Measurements from ENCODE around the gene CLCF1. TPM values are rescaled to one million over a fixed set of nuclear protein-coding genes. Genes with fewer than 3 reads are reported as not detected.

Gene CLCF1
- total and polyA plus RNA-seq, 2 of the 13 experiments (the other 11 are each of a cell fraction or from before 2014, with no cell fraction given): 0.49 to 0.78 TPM

DNA sequence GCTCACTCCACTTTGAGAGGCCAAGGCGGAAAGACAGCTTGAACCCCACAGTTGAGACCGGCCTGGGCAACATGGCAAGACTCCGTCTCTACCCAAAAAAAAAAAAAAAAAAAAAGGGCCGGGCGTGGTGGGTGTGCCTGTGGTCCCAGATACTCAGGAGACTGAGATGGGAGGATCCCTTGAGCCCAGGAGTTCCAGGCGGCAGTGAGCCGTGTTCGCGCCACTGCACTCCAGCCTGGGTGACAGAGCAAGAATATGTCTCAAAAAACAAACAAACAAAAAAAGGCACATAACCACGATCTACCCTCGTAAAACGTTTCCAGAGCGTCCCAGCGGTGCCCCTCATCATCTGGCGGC is 17.5 kb upstream of the CLCF1 start:
- intact Hi-C loops (cut with micrococcal nuclease; ENCODE audit: unreplicated experiment): no loop called here
- DNase-seq (ENCODE audit: low spot score) (no peak), FAIRE-seq (no peak), ATAC-seq (no peak)
- Histone ChIP-seq H3K79me2 (ENCODE audit: insufficient read depth, low read length) (peaks cover 10% of the 10 kb centered on the region), H3K27ac (ENCODE audit: extremely low read length, insufficient read depth, low read length) (peak overlapping the region; percentile 82), H3K4me2 (ENCODE audit: low read depth, low read length) (peak overlapping the region; percentile 97), H3K4me1 (ENCODE audit: insufficient read depth, low read length) (peaks cover 43% of the 10 kb centered on the region), H4K20me1 (ENCODE audit: insufficient read depth, low read length) (no peaks in the 10 kb centered on the region), H3K27me3 (ENCODE audit: control insufficient read depth in 1 of 2, insufficient read depth in 2 of 2, low read length in 2 of 2) (peaks cover 1 to 9% of the 10 kb centered on the region in 2 experiments; a peak in 3 of 5 replicates), H3K9me3 (ENCODE audit: low read length) (no peaks in the 10 kb centered on the region), H3K4me3 (replicated peaks in 1 of 3; ENCODE audit: insufficient read depth in 1 of 3, low read depth in 2 of 3, low read length in 3 of 3) (peak overlapping the region; percentile 64 to 85 (median 78)), H2AFZ (ENCODE audit: low read length) (no peak overlapping the region), H3K36me3 (replicated peaks in 1 of 2; ENCODE audit: control insufficient read depth in 1 of 2, insufficient read depth in 2 of 2, low read length in 2 of 2) (peaks cover 3 to 5% of the 10 kb centered on the region in 2 experiments; a peak in 1 of 5 replicates), H3K9ac (ENCODE audit: insufficient read depth, low read depth, low read length) (peak overlapping the region; percentile 80)
- CTCF ChIA-PET (ENCODE audit: low intra/inter-chr PET ratio, low total read pairs): interaction anchor here (2.4 kb wide), 1 partner anchor 115 kb away, joined by 18 read pairs; the partner anchor contains the start of gene PITPNM1
- no TSS peak for BruUV-seq (replicated peaks)
- in situ Hi-C loops (cut with HindIII; ENCODE audit: extremely low pct_ligation_motif_present, low pct_unique_long_range_greater_than_20kb): no loop called here
- POLR2A ChIA-PET: interaction anchor here (1.0 to 3.8 kb wide), 7 partner anchors 10 to 92 kb away, joined by 4 to 81 read pairs (median 10); partner anchors contain the start of genes AIP, CLCF1, POLD4 and PPP1CA
- WGBS (ENCODE audit: low lambda C conversion rate): 13% methylated on average over 15 of the region's 15 CpGs
- TF ChIP-seq ZNF737 (CRISPR knock-in tag; IDR thresholded peaks at IDR 0.05; ENCODE audit: borderline replicate concordance): 0 out of 2 replicates have a peak, but pooled peaks have one; percentile 21
- no peak for TF ChIP-seq KMT2A (CRISPR knock-in tag; IDR thresholded peaks at IDR 0.05)
- 0 out of 2 replicates have a peak, but pooled peaks have one; percentile 31 for TF ChIP-seq CHCHD3 (CRISPR knock-in tag; IDR thresholded peaks at IDR 0.05)

DNA sequence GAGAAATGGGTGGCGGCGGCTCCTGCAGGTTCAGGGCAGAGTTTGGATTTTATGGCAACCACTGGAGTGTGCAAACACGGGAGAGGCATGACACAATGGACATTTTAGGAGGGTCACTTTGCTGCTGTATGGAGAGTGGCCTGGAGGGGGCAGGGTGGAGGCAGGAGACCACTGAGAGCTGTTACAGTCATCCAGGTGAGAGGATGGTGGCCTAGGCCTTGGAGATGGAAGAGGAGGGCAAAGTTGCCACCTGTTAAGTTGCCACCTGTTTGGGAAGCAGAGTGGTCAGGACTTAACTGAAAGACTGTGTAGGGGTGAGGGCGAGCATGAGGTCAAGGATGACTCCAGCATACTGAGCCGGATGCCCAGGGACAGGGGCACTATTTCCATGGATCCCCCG is 16.1 kb upstream of the CLCF1 start:
- no peak overlapping the region for H3K27ac ChIP-seq (ENCODE audit: extremely low read length, insufficient read depth, low read length)
- no peak overlapping the region for H3K4me3 ChIP-seq (replicated peaks in 1 of 3; ENCODE audit: insufficient read depth in 1 of 3, low read depth in 2 of 3, low read length in 3 of 3)
- ChIA-PET POLR2A (interaction anchor here (0.9 to 1.3 kb wide), 4 partner anchors 12 to 93 kb away, joined by 3 to 9 read pairs (median 3); partner anchors contain the start of genes AIP, POLD4 and PPP1CA), CTCF (ENCODE audit: low intra/inter-chr PET ratio, low total read pairs) (interaction anchor here (2.4 kb wide), 1 partner anchor 116 kb away, joined by 18 read pairs; the partner anchor contains the start of gene PITPNM1)
- in situ Hi-C loops (cut with HindIII; ENCODE audit: extremely low pct_ligation_motif_present, low pct_unique_long_range_greater_than_20kb) (loop anchor here (5.0 kb wide), 1 partner anchor 37 kb away; the partner anchor contains the start of gene POLD4), intact Hi-C loops (cut with micrococcal nuclease; ENCODE audit: unreplicated experiment) (loop anchor here (1.0 to 10.0 kb wide), 2 partner anchors 116 to 145 kb away; partner anchors contain the start of gene PITPNM1)
- peak; percentile 64 for DNase-seq (ENCODE audit: low spot score)
- peak; percentile 65 for ATAC-seq
- H3K36me3 ChIP-seq (replicated peaks in 1 of 2; ENCODE audit: control insufficient read depth in 1 of 2, insufficient read depth in 2 of 2, low read length in 2 of 2): peaks cover 0 to 2% of the 10 kb centered on the region in 2 experiments; a peak in 1 of 5 replicates
- H3K4me2 ChIP-seq (ENCODE audit: low read depth, low read length): no peak overlapping the region
- H4K20me1 ChIP-seq (ENCODE audit: insufficient read depth, low read length): no peaks in the 10 kb centered on the region
- peaks cover 43% of the 10 kb centered on the region for H3K4me1 ChIP-seq (ENCODE audit: insufficient read depth, low read length)
- WGBS (ENCODE audit: low lambda C conversion rate): 39% methylated on average over 6 of the region's 6 CpGs
- no peak overlapping the region for H3K9ac ChIP-seq (ENCODE audit: insufficient read depth, low read depth, low read length)
- FAIRE-seq: peak; percentile 88
- H3K79me2 ChIP-seq (ENCODE audit: insufficient read depth, low read length): peaks cover 10% of the 10 kb centered on the region
- no TSS peak for BruUV-seq (replicated peaks)
- peaks cover 1 to 18% of the 10 kb centered on the region in 2 experiments; a peak in 3 of 5 replicates for H3K27me3 ChIP-seq (ENCODE audit: control insufficient read depth in 1 of 2, insufficient read depth in 2 of 2, low read length in 2 of 2)
- no peak overlapping the region for H2AFZ ChIP-seq (ENCODE audit: low read length)
- no peaks in the 10 kb centered on the region for H3K9me3 ChIP-seq (ENCODE audit: low read length)
- TF ChIP-seq ZFX (CRISPR knock-in tag; IDR thresholded peaks at IDR 0.05; ENCODE audit: low read depth) (peak; percentile 62; the same call in 1 of the 2 replicates), NONO (IDR thresholded peaks at IDR 0.05) (no peak), NONO (CRISPR knock-in tag; conservative IDR thresholded peaks at IDR 0.05) (peak; percentile 30; the same call in 1 of the 2 replicates), MLLT10 (CRISPR knock-in tag; IDR thresholded peaks at IDR 0.05) (no peak), NFE2 (CRISPR knock-in tag; IDR thresholded peaks at IDR 0.05) (no peak), SMC3 (IDR thresholded peaks at IDR 0.05; ENCODE audit: low read length) (peak; percentile 64), SP4 (CRISPR knock-in tag; IDR thresholded peaks at IDR 0.05) (peak; percentile 16; the same call in 1 of the 2 replicates)
- TF ChIP-seq, protein P1, sequence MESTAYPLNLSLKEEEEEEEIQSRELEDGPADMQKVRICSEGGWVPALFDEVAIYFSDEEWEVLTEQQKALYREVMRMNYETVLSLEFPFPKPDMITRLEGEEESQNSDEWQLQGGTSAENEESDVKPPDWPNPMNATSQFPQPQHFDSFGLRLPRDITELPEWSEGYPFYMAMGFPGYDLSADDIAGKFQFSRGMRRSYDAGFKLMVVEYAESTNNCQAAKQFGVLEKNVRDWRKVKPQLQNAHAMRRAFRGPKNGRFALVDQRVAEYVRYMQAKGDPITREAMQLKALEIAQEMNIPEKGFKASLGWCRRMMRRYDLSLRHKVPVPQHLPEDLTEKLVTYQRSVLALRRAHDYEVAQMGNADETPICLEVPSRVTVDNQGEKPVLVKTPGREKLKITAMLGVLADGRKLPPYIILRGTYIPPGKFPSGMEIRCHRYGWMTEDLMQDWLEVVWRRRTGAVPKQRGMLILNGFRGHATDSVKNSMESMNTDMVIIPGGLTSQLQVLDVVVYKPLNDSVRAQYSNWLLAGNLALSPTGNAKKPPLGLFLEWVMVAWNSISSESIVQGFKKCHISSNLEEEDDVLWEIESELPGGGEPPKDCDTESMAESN (CRISPR knock-in tag; conservative IDR thresholded peaks at IDR 0.05): 0 out of 2 replicates have a peak, but pooled peaks have one; percentile 42
- TF ChIP-seq, protein P2, sequence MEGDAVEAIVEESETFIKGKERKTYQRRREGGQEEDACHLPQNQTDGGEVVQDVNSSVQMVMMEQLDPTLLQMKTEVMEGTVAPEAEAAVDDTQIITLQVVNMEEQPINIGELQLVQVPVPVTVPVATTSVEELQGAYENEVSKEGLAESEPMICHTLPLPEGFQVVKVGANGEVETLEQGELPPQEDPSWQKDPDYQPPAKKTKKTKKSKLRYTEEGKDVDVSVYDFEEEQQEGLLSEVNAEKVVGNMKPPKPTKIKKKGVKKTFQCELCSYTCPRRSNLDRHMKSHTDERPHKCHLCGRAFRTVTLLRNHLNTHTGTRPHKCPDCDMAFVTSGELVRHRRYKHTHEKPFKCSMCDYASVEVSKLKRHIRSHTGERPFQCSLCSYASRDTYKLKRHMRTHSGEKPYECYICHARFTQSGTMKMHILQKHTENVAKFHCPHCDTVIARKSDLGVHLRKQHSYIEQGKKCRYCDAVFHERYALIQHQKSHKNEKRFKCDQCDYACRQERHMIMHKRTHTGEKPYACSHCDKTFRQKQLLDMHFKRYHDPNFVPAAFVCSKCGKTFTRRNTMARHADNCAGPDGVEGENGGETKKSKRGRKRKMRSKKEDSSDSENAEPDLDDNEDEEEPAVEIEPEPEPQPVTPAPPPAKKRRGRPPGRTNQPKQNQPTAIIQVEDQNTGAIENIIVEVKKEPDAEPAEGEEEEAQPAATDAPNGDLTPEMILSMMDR (CRISPR knock-in tag; IDR thresholded peaks at IDR 0.05): peak; percentile 85
- TF ChIP-seq, protein P3, sequence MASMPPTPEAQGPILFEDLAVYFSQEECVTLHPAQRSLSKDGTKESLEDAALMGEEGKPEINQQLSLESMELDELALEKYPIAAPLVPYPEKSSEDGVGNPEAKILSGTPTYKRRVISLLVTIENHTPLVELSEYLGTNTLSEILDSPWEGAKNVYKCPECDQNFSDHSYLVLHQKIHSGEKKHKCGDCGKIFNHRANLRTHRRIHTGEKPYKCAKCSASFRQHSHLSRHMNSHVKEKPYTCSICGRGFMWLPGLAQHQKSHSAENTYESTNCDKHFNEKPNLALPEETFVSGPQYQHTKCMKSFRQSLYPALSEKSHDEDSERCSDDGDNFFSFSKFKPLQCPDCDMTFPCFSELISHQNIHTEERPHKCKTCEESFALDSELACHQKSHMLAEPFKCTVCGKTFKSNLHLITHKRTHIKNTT (CRISPR knock-in tag; IDR thresholded peaks at IDR 0.05): no peak

Data from HepG2 (cell line).